GM23338 (cell line): ENCODE measurements around the gene BCL11B. TPM values are rescaled to one million over a fixed set of nuclear protein-coding genes. Genes with fewer than 3 reads are reported as not detected.

Experiments
- ATAC-seq: fragments of 200-7000 bp; cut with Tn5 transposase; 3 replicates; pipeline ENCODE4 v1.9.1; 2020
- DNase-seq: peaks from one replicate; pipeline ENCODE4 v3.0.0-alpha.2; 2015; ENCODE audit warnings: low spot score
- H2AFZ ChIP-seq: fragments of 200-600 bp; sonication (generic); 2 replicates; pipeline ENCODE4 v1.8.0; 2016; ENCODE audit warnings: antibody characterized with exemption, mild to moderate bottlenecking, moderate library complexity
- H3F3A ChIP-seq: fragments of 200-600 bp; sonication (generic); replicated peaks from 2 replicates; pipeline ENCODE4 v1.8.0; 2017; ENCODE audit warnings: antibody characterized with exemption, mixed run types, low read depth
- H3K27ac ChIP-seq: fragments of 200-600 bp; sonication (generic); 2 replicates; pipeline ENCODE4 v1.6.1; 2016; ENCODE audit warnings: low read depth
- H3K27me3 ChIP-seq: fragments of 200-600 bp; sonication (generic); 2 replicates; pipeline ENCODE4 v1.8.0; 2016; ENCODE audit warnings: mild to moderate bottlenecking, mixed run types, moderate library complexity; ENCODE audit not compliant: insufficient read depth
- H3K36me3 ChIP-seq: fragments of 200-600 bp; sonication (generic); 2 replicates; pipeline ENCODE4 v1.8.0; 2016; ENCODE audit warnings: mild to moderate bottlenecking; ENCODE audit not compliant: insufficient read depth
- H3K4me1 ChIP-seq: fragments of 200-600 bp; sonication (generic); 2 replicates; pipeline ENCODE4 v1.8.0; 2016; ENCODE audit warnings: mild to moderate bottlenecking, moderate library complexity; ENCODE audit not compliant: insufficient read depth
- H3K4me2 ChIP-seq: fragments of 200-600 bp; sonication (generic); 2 replicates; pipeline ENCODE4 v1.7.1; 2017; ENCODE audit warnings: mixed run types
- H3K4me3 ChIP-seq: fragments of 200-600 bp; sonication (generic); 2 replicates; pipeline ENCODE4 v1.6.1; 2016; ENCODE audit warnings: mixed run types
- H3K79me2 ChIP-seq: fragments of 200-600 bp; sonication (generic); replicated peaks from 2 replicates; pipeline ENCODE4 v1.8.0; 2017; ENCODE audit warnings: mild to moderate bottlenecking; ENCODE audit not compliant: insufficient read depth
- H3K9me2 ChIP-seq: fragments of 200-600 bp; sonication (generic); 2 replicates; pipeline ENCODE4 v1.8.0; 2017; ENCODE audit not compliant: insufficient read depth
- H4K20me1 ChIP-seq: fragments of 200-600 bp; sonication (generic); replicated peaks from 2 replicates; pipeline ENCODE4 v1.8.0; 2017; ENCODE audit warnings: mild to moderate bottlenecking; ENCODE audit not compliant: insufficient read depth
- H3K27ac Mint-ChIP-seq: 2 replicates; pipeline ENCODE4 v1.8.0; 2020; ENCODE audit warnings: inconsistent platforms, mild to moderate bottlenecking, moderate library complexity, mixed read lengths
- H3K27me3 Mint-ChIP-seq: 3 replicates; pipeline ENCODE4 v1.8.0; 2022; ENCODE audit warnings: low read depth, mild to moderate bottlenecking, moderate library complexity, mixed read lengths, inconsistent platforms; ENCODE audit not compliant: insufficient read depth, poor library complexity
- H3K36me3 Mint-ChIP-seq: 3 replicates; pipeline ENCODE4 v1.8.0; 2021; ENCODE audit warnings: low read depth, mild to moderate bottlenecking, inconsistent platforms, moderate library complexity, mixed read lengths
- H3K4me1 Mint-ChIP-seq: 3 replicates; pipeline ENCODE4 v1.8.0; 2020; ENCODE audit warnings: mild to moderate bottlenecking, inconsistent platforms, mixed read lengths
- H3K4me3 Mint-ChIP-seq: 3 replicates; pipeline ENCODE4 v1.8.0; 2021; ENCODE audit warnings: moderate library complexity, mild to moderate bottlenecking, inconsistent platforms, mixed read lengths
- H3K9me3 Mint-ChIP-seq: 3 replicates; pipeline ENCODE4 v1.8.0; 2020; ENCODE audit warnings: moderate library complexity, mild to moderate bottlenecking, inconsistent platforms, mixed read lengths
- CREB1 ChIP-seq: fragments of 250-450 bp; sonication (Bioruptor Pico); IDR thresholded peaks from 2 replicates; pipeline ENCODE4 v1.5.0; 2020; ENCODE audit warnings: low read depth, mild to moderate bottlenecking, moderate library complexity
- CTCF ChIP-seq, 2 experiments: fragments of 200-600 bp in 1 of 2; sonication (generic) in 1 of 2; conservative IDR thresholded peaks; 2 replicates each; pipeline versions ENCODE4 v1.5.1 to v1.6.1; 2016 to 2017; ENCODE audit warnings: antibody characterized with exemption in 2 of 2, low read depth in 2 of 2, mild to moderate bottlenecking in 2 of 2, moderate library complexity in 1 of 2
- ETS1 ChIP-seq: IDR thresholded peaks from 2 replicates; pipeline ENCODE4 v1.6.1; 2016; ENCODE audit warnings: antibody characterized with exemption
- EZH2 ChIP-seq: fragments of 200-600 bp; sonication (generic); IDR thresholded peaks from one replicate; pipeline ENCODE4 v1.8.0; 2017; ENCODE audit warnings: antibody characterized with exemption, mild to moderate bottlenecking, low read depth; ENCODE audit not compliant: unreplicated experiment
- EZH2phosphoT487 ChIP-seq: fragments of 200-600 bp; sonication (generic); IDR thresholded peaks from one replicate; pipeline ENCODE4 v1.8.1; 2018; ENCODE audit warnings: antibody characterized with exemption; ENCODE audit not compliant: unreplicated experiment
- JUNB ChIP-seq: IDR thresholded peaks from one replicate; pipeline ENCODE4 v1.6.1; 2016; ENCODE audit warnings: antibody characterized with exemption; ENCODE audit not compliant: unreplicated experiment
- NANOG ChIP-seq: IDR thresholded peaks from 2 replicates; pipeline ENCODE4 v1.6.1; 2016; ENCODE audit warnings: antibody characterized with exemption, borderline replicate concordance
- POLR2AphosphoS5 ChIP-seq: IDR thresholded peaks from 2 replicates; pipeline ENCODE4 v1.6.1; 2016; ENCODE audit warnings: antibody characterized with exemption, low read depth
- REST ChIP-seq: IDR thresholded peaks from one replicate; pipeline ENCODE4 v1.6.1; 2018; ENCODE audit warnings: antibody characterized with exemption; ENCODE audit not compliant: unreplicated experiment
- STAT1 ChIP-seq: IDR thresholded peaks from one replicate; pipeline ENCODE4 v1.6.1; 2016; ENCODE audit warnings: antibody characterized with exemption; ENCODE audit not compliant: unreplicated experiment
- ZNF114 ChIP-seq: fragments of 250-450 bp; sonication (Bioruptor Pico); IDR thresholded peaks from 2 replicates; pipeline ENCODE4 v1.5.0; 2020; ENCODE audit warnings: mild to moderate bottlenecking, moderate library complexity
- ZNF331 ChIP-seq: fragments of 250-450 bp; sonication (Bioruptor Pico); IDR thresholded peaks from 2 replicates; pipeline ENCODE4 v1.5.0; 2020; ENCODE audit warnings: low read depth, mild to moderate bottlenecking, moderate library complexity
- ZNF462 ChIP-seq: fragments of 250-450 bp; sonication (Bioruptor Pico); IDR thresholded peaks from 2 replicates; pipeline ENCODE4 v1.5.0; 2020; ENCODE audit warnings: mild to moderate bottlenecking, moderate library complexity
- polyA plus RNA-seq: library from polyadenylated mRNA; unstranded; fragments of >200 nt; fragmentation: Nextera tagmentation; extraction: Ambion mirVana; gene quantifications from 2 replicates; pipeline ENCODE4 v1.2.1, GENCODE V29; 2016
- total RNA-seq: library from RNA; depleted of rRNA; stranded (reverse); fragments of >200 nt; shearing (Covaris generic); gene quantifications from 2 replicates; pipeline ENCODE4 v1.2.3, GENCODE V29; 2014

Gene BCL11B
- total and polyA plus RNA-seq, 2 experiments from 2014 or later: 2.4 to 6.7 TPM

GRCh38 chr14:99251721-99252120 lies 20.3 kb downstream of the BCL11B start:
- Histone ChIP-seq H3K4me1 (peaks cover 44% of the 10 kb centered on the region), H3F3A (peaks cover 8% of the 10 kb centered on the region), H2AFZ (no peak overlapping the region), H3K27ac (no peak overlapping the region), H3K9me2 (no peaks in the 10 kb centered on the region), H3K4me3 (no peak overlapping the region), H3K27me3 (no peaks in the 10 kb centered on the region), H3K79me2 (peaks cover 88% of the 10 kb centered on the region), H3K36me3 (no peaks in the 10 kb centered on the region), H4K20me1 (peaks cover 4% of the 10 kb centered on the region), H3K4me2 (no peak overlapping the region)
- no peaks in the 10 kb centered on the region; the same call in 2 of the 3 replicates for H3K9me3 Mint-ChIP-seq
- TF ChIP-seq ETS1 (no peak), EZH2phosphoT487 (no peak), EZH2 (no peak), NANOG (no peak), JUNB (no peak), POLR2AphosphoS5 (no peak), REST (no peak), ZNF462 (CRISPR knock-in tag) (no peak), STAT1 (no peak), ZNF331 (CRISPR knock-in tag) (no peak), ZNF114 (CRISPR knock-in tag) (no peak), CREB1 (CRISPR knock-in tag) (no peak), CTCF (conservative IDR thresholded peaks at IDR 0.05; ENCODE audit: low read depth in 2 of 2) (no peak)
- no peak overlapping the region for H3K27ac Mint-ChIP-seq
- H3K36me3 Mint-ChIP-seq: peaks cover 5% of the 10 kb centered on the region
- ATAC-seq (no peak), DNase-seq (no peak)
- no peak overlapping the region for H3K4me3 Mint-ChIP-seq
- peaks cover 57% of the 10 kb centered on the region for H3K4me1 Mint-ChIP-seq
- peaks cover 16% of the 10 kb centered on the region for H3K27me3 Mint-ChIP-seq
